SU-DHL-6 (cell line): ENCODE measurements around the gene SOCS1.

Source experiments
- H2AFZ ChIP-seq: fragments of 200-600 bp; sonication (generic); 2 replicates; pipeline ENCODE4 v1.6.1; 2014; ENCODE audit warnings: low read depth, mild to moderate bottlenecking, moderate library complexity, mixed read lengths, antibody characterized with exemption, low read length; ENCODE audit not compliant: severe bottlenecking
- H3F3A ChIP-seq: fragments of 200-600 bp; shearing (Covaris generic); 2 replicates; pipeline ENCODE4 v1.6.0; 2016; ENCODE audit warnings: antibody characterized with exemption, mild to moderate bottlenecking; ENCODE audit not compliant: insufficient read depth
- H3K27ac ChIP-seq: fragments of 200-600 bp; sonication (generic); 2 replicates; pipeline ENCODE4 v1.5.1; 2016; ENCODE audit warnings: low read depth, mild to moderate bottlenecking, low read length, moderate library complexity, mixed read lengths
- H3K27me3 ChIP-seq: fragments of 200-600 bp; sonication (generic), shearing (Covaris generic); 2 replicates; pipeline ENCODE4 v1.6.0; 2014; ENCODE audit warnings: mild to moderate bottlenecking, low read length
- H3K36me3 ChIP-seq: fragments of 200-600 bp; sonication (generic); 2 replicates; pipeline ENCODE4 v1.6.1; 2014; ENCODE audit warnings: mild to moderate bottlenecking, low read length, mixed read lengths
- H3K4me2 ChIP-seq: fragments of 300-600, 200-600 bp; shearing (Covaris generic), sonication (generic); 2 replicates; pipeline ENCODE4 v1.6.0; 2014; ENCODE audit warnings: low read length, low read depth, mild to moderate bottlenecking; ENCODE audit not compliant: poor library complexity, severe bottlenecking
- H3K4me3 ChIP-seq: fragments of 200-600 bp; sonication (generic); 2 replicates; pipeline ENCODE4 v1.5.1; 2014; ENCODE audit warnings: antibody characterized with exemption, low read length, mild to moderate bottlenecking, mixed read lengths; ENCODE audit not compliant: insufficient read depth, poor library complexity, severe bottlenecking
- H3K79me2 ChIP-seq: fragments of 200-600 bp; sonication (generic); 2 replicates; pipeline ENCODE4 v1.6.1; 2014; ENCODE audit warnings: mild to moderate bottlenecking, low read length, moderate library complexity; ENCODE audit not compliant: insufficient read depth
- H3K9ac ChIP-seq: fragments of 200-600 bp; sonication (generic); 2 replicates; pipeline ENCODE4 v1.7.0; 2014; ENCODE audit warnings: mild to moderate bottlenecking, low read length
- H3K9me2 ChIP-seq: fragments of 200-600 bp; sonication (generic); replicated peaks from 2 replicates; pipeline ENCODE4 v1.6.1; 2014; ENCODE audit warnings: low read length; ENCODE audit not compliant: insufficient read depth
- H3K9me3 ChIP-seq: fragments of 200-600 bp; sonication (generic); 2 replicates; pipeline ENCODE4 v1.6.1; 2014; ENCODE audit warnings: low read length, mixed read lengths; ENCODE audit not compliant: insufficient read depth
- H4K20me1 ChIP-seq: fragments of 200-600 bp; sonication (generic); 2 replicates; pipeline ENCODE4 v1.6.1; 2014; ENCODE audit warnings: low read depth, mild to moderate bottlenecking, antibody characterized with exemption, low read length, moderate library complexity, mixed read lengths
- EZH2phosphoT487 ChIP-seq: fragments of 200-600 bp; sonication (generic), shearing (Covaris generic); conservative IDR thresholded peaks from 2 replicates; pipeline ENCODE4 v1.6.1; 2018; ENCODE audit warnings: mild to moderate bottlenecking, antibody characterized with exemption, low read length, moderate library complexity, mixed read lengths
- TF ChIP-seq, protein P1 (sequence below): fragments of 200-600 bp; sonication (generic); IDR thresholded peaks from one replicate; pipeline ENCODE4 v1.5.1; 2017; ENCODE audit warnings: antibody characterized with exemption, mild to moderate bottlenecking, low read length, moderate library complexity; ENCODE audit not compliant: insufficient read depth, poor library complexity, severe bottlenecking

SOCS1 gene

DNA sequence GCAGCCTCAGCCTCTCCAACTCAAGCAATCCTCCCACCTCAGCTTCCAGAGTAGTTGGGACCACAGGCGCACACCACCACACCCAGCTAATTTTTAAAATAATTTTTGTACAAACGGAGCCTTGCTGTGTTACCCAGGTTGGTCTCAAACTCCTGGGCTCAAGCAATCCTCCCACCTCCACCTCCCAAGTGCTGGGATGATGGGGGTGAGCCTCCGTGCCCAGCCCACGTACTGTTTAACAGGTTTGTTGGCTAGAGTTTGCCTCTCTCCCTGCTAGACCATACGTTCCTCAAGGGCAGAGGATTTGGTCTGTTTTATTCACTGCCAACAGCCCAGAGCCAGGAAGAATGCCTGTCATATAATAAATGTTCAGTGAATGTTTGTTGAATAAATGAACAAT is 26.6 kb downstream of the SOCS1 start:
- Histone ChIP-seq H3K9ac (no peak overlapping the region), H3K9me2 (no peaks in the 10 kb centered on the region), H3K27ac (no peak overlapping the region), H3K79me2 (no peaks in the 10 kb centered on the region), H2AFZ (no peak overlapping the region), H3K4me2 (no peak overlapping the region), H3K27me3 (no peaks in the 10 kb centered on the region), H3K4me3 (no peak overlapping the region), H3F3A (no peaks in the 10 kb centered on the region), H3K9me3 (no peaks in the 10 kb centered on the region), H3K36me3 (no peaks in the 10 kb centered on the region), H4K20me1 (no peaks in the 10 kb centered on the region)
- TF ChIP-seq, protein P1, sequence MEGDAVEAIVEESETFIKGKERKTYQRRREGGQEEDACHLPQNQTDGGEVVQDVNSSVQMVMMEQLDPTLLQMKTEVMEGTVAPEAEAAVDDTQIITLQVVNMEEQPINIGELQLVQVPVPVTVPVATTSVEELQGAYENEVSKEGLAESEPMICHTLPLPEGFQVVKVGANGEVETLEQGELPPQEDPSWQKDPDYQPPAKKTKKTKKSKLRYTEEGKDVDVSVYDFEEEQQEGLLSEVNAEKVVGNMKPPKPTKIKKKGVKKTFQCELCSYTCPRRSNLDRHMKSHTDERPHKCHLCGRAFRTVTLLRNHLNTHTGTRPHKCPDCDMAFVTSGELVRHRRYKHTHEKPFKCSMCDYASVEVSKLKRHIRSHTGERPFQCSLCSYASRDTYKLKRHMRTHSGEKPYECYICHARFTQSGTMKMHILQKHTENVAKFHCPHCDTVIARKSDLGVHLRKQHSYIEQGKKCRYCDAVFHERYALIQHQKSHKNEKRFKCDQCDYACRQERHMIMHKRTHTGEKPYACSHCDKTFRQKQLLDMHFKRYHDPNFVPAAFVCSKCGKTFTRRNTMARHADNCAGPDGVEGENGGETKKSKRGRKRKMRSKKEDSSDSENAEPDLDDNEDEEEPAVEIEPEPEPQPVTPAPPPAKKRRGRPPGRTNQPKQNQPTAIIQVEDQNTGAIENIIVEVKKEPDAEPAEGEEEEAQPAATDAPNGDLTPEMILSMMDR = no peak
- TF ChIP-seq EZH2phosphoT487 = no peak

DNA sequence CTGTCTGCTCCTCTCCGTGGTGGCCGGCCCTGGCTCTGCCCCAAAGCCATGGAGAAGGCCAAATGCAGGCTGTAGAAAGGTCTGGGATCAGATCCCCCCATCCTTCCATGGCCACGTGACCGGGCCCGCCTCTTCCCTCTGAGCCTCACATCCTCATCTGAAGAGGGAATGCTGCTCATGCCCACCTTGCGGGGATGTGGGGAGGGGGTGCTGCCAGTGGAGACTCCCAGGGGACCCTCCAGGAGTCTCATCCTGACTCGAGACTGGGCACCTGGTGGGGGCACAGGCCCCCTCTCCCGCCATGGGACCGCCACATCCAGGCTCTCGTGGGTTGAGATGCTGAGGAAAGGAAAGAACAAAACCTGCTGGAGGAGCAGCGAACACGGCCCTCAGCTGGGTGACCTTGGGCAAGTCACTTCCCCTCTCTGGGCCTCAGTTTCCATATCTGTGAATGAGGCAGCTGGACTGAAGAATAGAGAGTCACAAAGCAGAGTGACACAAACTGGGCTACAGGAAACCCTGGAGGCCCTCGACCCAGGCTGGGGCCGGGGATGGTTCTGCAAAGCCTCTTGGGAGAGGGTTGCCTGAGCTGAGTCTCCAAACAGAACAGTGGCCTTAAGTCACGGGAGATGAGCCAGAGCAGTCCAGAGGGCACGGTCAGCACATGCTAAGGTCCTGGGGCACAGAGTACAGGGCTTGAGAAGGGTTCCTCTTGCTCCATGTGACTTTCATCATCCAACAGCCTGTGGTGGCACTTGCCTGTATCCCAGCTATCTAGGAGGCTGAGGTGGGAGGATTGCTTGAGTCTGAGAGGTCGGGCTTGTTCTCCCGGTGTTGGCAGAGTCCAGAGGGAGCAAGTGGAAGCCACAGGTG is 30.1 kb downstream of the SOCS1 start:
- Histone ChIP-seq H3F3A (no peaks in the 10 kb centered on the region), H3K9me3 (no peaks in the 10 kb centered on the region), H3K9ac (no peak overlapping the region), H3K79me2 (no peaks in the 10 kb centered on the region), H3K27ac (no peak overlapping the region), H3K27me3 (no peaks in the 10 kb centered on the region), H3K4me3 (no peak overlapping the region), H2AFZ (no peak overlapping the region), H3K36me3 (no peaks in the 10 kb centered on the region), H4K20me1 (no peaks in the 10 kb centered on the region), H3K4me2 (peak overlapping the region; percentile 16), H3K9me2 (no peaks in the 10 kb centered on the region)
- TF ChIP-seq, protein P1 = no peak
- TF ChIP-seq EZH2phosphoT487 = no peak

DNA sequence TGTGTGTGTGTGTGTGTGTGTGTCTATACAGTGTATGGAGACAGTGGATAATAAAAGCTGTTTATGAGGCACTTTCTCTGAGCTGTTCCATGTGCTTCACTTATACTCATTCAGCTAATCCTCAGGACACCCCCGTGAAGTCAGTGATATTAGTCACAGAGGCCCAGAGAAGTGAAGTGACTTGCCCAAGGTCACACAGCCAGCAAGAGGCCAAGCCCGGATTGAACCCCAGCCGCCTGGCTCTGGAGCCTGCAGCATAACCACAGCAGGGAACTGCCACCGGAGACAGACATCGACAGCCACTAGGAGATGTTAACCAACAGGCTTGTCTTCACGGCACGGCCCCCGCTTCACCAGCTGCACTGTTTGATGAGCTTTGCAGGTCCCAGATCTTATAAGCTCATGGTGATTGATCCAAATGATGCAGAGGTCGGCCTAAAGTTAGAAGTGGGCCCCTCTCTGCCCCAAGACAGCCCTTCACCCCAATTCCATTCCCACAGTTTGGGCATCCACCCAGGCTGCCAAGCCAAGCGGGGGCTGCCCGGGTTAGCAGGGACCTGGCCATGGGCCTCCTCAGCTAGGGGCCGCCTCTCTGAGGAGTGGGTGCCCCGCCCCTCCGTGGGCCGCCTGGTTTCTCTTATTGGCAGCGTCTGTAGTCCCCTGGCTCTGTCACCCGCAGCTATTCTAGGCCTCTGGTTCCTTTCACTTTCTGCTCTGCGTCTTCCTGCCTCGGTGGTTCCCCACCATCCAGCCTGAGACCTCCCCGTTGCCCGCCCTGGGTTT is 30.9 kb downstream of the SOCS1 start:
- TF ChIP-seq, protein P1 = no peak
- TF ChIP-seq EZH2phosphoT487 = no peak
- no peak overlapping the region for H2AFZ ChIP-seq
- H3K36me3 ChIP-seq = no peaks in the 10 kb centered on the region
- peak overlapping the region; percentile 16 for H3K4me2 ChIP-seq
- no peaks in the 10 kb centered on the region for H3K79me2 ChIP-seq
- H4K20me1 ChIP-seq = no peaks in the 10 kb centered on the region
- no peaks in the 10 kb centered on the region for H3K27me3 ChIP-seq
- H3K4me3 ChIP-seq = no peak overlapping the region
- no peaks in the 10 kb centered on the region for H3F3A ChIP-seq
- no peak overlapping the region for H3K27ac ChIP-seq
- no peak overlapping the region for H3K9ac ChIP-seq
- no peaks in the 10 kb centered on the region for H3K9me3 ChIP-seq
- H3K9me2 ChIP-seq = no peaks in the 10 kb centered on the region
